ENCODE results near the gene GPC6. TPM values are rescaled to one million over a fixed set of nuclear protein-coding genes. Genes with fewer than 3 reads are reported as not detected.
A peak's percentile ranks its signal among the peaks of the same experiment; 100 is the strongest.

Gene GPC6
- polyA plus RNA-seq, 1 donor = 26.7 TPM

DNA sequence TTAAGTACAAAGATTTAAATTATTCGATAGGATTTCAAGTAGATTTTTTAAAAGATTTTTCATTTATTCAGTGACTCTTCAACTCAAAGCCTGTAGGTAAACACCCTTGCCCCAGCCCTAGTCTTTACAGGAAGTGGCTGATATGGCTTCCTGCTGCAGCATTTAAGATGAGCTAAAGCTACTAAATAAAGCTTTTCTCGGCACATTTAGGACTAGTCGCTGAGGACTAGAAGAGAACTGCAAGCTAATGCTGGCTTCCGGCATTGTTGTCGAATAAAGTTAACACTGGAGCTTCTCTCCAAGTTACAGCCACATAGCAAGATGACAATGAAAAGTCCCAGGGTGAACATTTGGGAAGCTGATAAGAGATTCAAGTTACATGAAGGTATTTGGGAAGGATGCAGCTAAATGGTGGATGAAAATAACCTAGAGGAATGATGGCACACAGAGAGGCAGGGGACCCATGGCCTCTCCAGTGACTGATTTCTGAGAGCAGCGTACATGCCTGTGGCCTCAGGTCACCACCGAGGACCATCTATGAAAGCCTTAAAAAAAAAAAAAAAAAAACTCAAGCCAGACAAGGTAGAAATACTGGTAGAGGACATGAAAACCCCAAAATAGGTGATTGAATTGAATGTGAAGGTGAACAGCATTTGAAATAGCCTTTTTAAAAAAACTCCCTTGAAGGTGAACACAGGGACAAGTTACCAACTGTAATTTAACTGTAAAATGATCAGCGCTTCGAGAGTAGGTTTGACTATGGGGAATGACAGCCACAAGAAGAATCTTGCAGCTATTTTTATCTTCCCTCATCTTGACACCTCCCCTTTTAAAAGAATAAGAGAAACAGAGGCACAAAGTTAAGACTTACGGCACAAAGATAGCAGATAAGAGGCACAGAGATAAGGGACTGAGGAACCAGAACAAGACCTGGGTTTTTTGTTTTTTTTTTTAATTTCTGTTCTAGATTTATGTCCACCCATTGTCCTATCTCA lies 1097.5 kb downstream of the GPC6 start:
- no peak overlapping the region for H3K27ac ChIP-seq (ENCODE audit: low read length)
- H3K36me3 ChIP-seq (ENCODE audit: control insufficient read depth, insufficient read depth, low read length) = no peaks in the 10 kb centered on the region
- H3K9me3 ChIP-seq (ENCODE audit: control insufficient read depth, low read depth, low read length) = no peaks in the 10 kb centered on the region
- WGBS (ENCODE audit: insufficient coverage, low lambda C conversion rate) = 89% methylated on average over 2 of the region's 10 CpGs
- DNase-seq = no peak
- H3K27me3 ChIP-seq (ENCODE audit: control insufficient read depth, insufficient read depth, low read length) = no peaks in the 10 kb centered on the region
- H3K4me1 ChIP-seq (ENCODE audit: control insufficient read depth, insufficient read depth, low read length) = no peaks in the 10 kb centered on the region
- no peak overlapping the region for H3K4me3 ChIP-seq (ENCODE audit: low read length)

DNA sequence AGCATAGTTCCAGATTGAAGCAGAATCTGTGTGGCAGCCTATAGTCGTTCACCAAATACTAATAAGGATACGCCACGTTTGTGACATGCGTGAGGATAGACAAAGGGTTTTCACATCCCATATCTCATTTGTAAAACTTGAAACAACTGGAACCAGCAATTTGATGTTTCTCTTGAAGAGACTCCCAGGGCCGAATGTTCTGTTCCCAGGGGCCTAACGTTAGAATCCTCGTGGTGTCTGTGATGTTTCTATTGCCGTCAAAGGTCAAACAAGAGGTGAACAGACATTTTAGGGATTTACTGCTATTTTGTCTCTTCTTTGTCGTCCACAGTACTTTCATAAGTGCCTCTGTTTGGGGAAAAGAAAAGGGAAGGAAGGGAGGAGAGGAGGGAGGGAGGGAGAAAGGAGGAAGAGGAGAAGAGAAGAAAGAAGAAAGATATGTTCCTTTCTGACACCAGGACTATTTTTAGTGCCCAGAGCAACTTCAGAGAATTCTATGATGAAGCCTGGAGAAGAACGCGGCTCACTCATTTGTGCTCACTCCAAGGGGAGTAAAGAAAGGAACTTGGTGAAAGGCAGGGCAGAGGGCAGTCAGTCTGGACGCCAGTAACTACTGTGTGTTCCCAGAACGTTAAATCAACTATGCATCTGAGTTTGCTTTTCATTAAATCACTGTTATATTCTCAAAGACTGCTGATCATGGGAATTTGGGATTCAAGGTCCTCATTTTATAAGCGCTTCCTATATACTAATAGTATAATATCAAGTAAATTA lies 1098.3 kb downstream of the GPC6 start:
- Histone ChIP-seq H3K27me3 (ENCODE audit: control insufficient read depth, insufficient read depth, low read length) (no peaks in the 10 kb centered on the region), H3K4me3 (ENCODE audit: low read length) (no peak overlapping the region), H3K9me3 (ENCODE audit: control insufficient read depth, low read depth, low read length) (no peaks in the 10 kb centered on the region), H3K36me3 (ENCODE audit: control insufficient read depth, insufficient read depth, low read length) (no peaks in the 10 kb centered on the region), H3K4me1 (ENCODE audit: control insufficient read depth, insufficient read depth, low read length) (no peaks in the 10 kb centered on the region), H3K27ac (ENCODE audit: low read length) (no peak overlapping the region)
- WGBS (ENCODE audit: insufficient coverage, low lambda C conversion rate) = 72% methylated on average over 4 of the region's 14 CpGs
- no peak for DNase-seq

DNA sequence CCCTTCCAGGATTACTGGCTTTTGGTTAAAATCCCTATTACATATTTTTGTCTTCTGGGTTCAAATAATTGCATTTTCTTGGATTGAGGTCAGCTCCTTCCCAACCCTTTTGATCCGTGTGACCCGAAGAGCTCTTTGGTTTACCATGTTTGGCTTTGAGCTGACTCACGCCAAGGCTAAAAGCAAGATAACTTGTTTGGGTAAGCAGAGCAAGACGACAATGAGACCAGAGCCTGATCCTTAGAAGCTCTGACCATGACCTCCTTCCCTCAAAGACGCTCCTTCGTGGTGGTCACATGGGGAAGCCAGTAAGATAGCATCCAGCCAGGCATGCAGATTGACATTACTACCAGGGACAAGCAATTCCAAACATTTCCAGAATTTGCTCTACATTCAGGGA lies 1099.0 kb downstream of the GPC6 start:
- no peak for DNase-seq
- 60% methylated on average over 1 of the region's 6 CpGs for WGBS (ENCODE audit: insufficient coverage, low lambda C conversion rate)

DNA sequence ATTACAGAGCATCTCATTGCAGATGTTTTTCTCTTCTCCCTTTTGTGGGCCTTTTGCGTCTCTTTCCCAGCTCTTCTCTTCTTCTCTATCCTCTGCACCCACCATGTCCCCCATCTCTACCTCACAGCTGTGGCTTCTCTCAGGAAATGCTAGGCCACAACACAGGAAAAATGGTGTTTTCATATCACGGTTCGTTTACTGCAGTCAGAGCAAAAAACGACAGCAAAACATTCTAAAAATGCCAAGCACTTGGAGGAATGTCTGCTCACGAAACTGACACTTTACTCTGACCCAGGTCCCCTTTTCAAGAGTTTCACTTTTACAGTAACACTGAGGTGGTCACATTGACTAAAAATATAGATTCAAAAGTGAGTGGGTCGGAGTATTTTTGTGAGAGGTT lies 1100.7 kb downstream of the GPC6 start:
- 88% methylated on average over 2 of the region's 6 CpGs for WGBS (ENCODE audit: insufficient coverage, low lambda C conversion rate)
- no peak for DNase-seq
- Histone ChIP-seq H3K36me3 (ENCODE audit: control insufficient read depth, insufficient read depth, low read length) (no peaks in the 10 kb centered on the region), H3K27me3 (ENCODE audit: control insufficient read depth, insufficient read depth, low read length) (no peaks in the 10 kb centered on the region), H3K4me1 (ENCODE audit: control insufficient read depth, insufficient read depth, low read length) (no peaks in the 10 kb centered on the region), H3K9me3 (ENCODE audit: control insufficient read depth, low read depth, low read length) (no peaks in the 10 kb centered on the region), H3K4me3 (ENCODE audit: low read length) (no peak overlapping the region), H3K27ac (ENCODE audit: low read length) (no peak overlapping the region)

More for the DNA sequence above, 1099.0 kb downstream of the GPC6 start:
- Histone ChIP-seq H3K4me1 (ENCODE audit: control insufficient read depth, insufficient read depth, low read length) (no peaks in the 10 kb centered on the region), H3K36me3 (ENCODE audit: control insufficient read depth, insufficient read depth, low read length) (no peaks in the 10 kb centered on the region), H3K27ac (ENCODE audit: low read length) (no peak overlapping the region), H3K27me3 (ENCODE audit: control insufficient read depth, insufficient read depth, low read length) (no peaks in the 10 kb centered on the region), H3K4me3 (ENCODE audit: low read length) (no peak overlapping the region), H3K9me3 (ENCODE audit: control insufficient read depth, low read depth, low read length) (no peaks in the 10 kb centered on the region)

DNA sequence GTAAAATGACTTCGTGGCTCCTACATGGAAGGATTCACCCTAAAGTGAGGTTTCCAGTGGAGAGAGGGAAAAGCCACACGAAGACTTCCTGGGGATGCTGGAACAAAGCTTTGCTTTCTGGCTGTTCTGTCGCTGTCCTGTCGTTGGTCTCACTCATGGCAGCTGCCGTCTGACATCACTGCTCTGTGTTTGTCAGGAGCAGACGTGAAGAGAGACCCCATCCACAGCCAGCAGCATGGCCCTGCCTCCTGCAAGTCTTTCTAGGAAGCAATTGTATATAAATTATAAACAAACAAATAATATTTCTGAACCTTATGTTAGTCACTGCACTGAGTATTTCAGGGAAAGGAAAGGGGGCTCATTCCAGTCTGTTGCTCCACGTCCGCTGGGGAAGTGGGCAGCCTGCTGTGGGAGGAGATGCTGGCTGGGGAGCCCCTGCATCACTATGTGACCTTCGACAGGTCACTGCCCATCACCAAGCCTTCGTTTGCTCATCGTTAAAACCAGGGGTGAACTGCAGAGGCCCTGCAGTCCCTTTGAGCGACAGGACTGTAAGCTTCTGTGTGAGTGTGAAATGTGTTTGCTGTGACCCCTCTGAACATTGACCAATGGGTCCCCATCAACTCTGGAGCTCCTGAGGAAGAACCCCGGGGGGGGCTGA lies 1101.9 kb downstream of the GPC6 start:
- no peaks in the 10 kb centered on the region for H3K4me1 ChIP-seq (ENCODE audit: control insufficient read depth, insufficient read depth, low read length)
- DNase-seq = no peak
- no CpG with 5 or more reads among the region's 13 CpGs for WGBS (ENCODE audit: insufficient coverage, low lambda C conversion rate)
- no peaks in the 10 kb centered on the region for H3K27me3 ChIP-seq (ENCODE audit: control insufficient read depth, insufficient read depth, low read length)
- H3K4me3 ChIP-seq (ENCODE audit: low read length) = no peak overlapping the region
- H3K27ac ChIP-seq (ENCODE audit: low read length) = peak overlapping the region; percentile 35
- no peaks in the 10 kb centered on the region for H3K36me3 ChIP-seq (ENCODE audit: control insufficient read depth, insufficient read depth, low read length)
- H3K9me3 ChIP-seq (ENCODE audit: control insufficient read depth, low read depth, low read length) = no peaks in the 10 kb centered on the region

DNA sequence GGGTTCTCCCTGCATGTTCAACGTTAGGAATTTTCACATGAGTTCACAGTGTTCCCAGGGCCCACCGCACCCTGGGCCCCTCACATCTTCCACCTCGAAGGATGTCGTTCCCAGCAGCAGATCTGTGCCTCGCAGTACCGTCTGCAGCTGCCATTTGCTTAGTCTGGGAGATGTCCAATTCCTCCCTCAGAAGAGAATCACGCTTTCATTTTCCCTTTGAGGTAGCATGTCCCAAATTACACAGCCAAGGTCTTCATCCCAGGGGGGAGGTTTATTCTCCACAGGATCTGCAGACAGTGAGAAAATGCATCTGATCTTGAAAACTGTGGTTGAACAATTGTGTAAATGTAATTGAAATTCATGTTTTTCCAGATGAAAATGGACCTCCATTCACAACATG lies 1102.7 kb downstream of the GPC6 start:
- DNase-seq = no peak
- Histone ChIP-seq H3K9me3 (ENCODE audit: control insufficient read depth, low read depth, low read length) (no peaks in the 10 kb centered on the region), H3K27me3 (ENCODE audit: control insufficient read depth, insufficient read depth, low read length) (no peaks in the 10 kb centered on the region), H3K4me1 (ENCODE audit: control insufficient read depth, insufficient read depth, low read length) (no peaks in the 10 kb centered on the region), H3K4me3 (ENCODE audit: low read length) (no peak overlapping the region), H3K36me3 (ENCODE audit: control insufficient read depth, insufficient read depth, low read length) (no peaks in the 10 kb centered on the region), H3K27ac (ENCODE audit: low read length) (no peak overlapping the region)
- no CpG with 5 or more reads among the region's 7 CpGs for WGBS (ENCODE audit: insufficient coverage, low lambda C conversion rate)

DNA sequence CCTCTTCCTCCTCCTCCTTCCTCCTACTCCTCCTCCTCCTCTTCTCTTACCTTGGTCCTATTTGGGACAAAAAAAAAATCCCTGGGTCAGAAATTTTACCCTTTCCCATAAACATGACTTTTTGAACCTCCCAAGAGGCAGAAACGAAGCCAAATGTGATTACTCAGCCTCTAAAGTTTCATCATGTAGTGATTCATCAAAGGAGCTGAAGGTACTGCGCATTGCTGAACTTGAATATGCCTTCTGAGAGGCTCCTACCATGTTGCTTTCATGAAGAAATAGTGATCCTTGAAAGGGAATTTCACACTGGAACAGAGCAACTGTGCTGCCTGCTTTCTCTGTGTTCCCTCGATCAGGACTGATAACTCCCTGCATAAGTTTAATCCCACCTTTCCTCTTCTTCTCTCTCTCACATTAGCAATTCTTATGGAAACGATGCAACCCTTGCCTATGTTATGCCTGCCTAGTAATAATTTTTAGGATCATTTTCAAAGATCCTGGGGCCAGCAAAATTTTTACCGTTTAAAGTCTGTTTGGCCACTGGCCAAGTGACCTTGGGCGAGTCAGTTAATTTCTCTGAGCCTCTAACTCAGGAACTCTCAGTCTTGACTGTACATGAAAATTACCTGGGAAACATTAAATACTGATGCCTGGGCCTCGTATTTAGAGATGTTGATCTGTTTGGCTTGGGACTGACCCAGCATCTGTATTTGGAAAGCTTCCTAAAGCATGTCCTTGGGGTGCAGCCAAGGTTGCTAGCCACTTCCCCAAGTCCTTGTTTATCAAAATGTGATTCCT lies 1103.3 kb downstream of the GPC6 start:
- no peak overlapping the region for H3K4me3 ChIP-seq (ENCODE audit: low read length)
- H3K9me3 ChIP-seq (ENCODE audit: control insufficient read depth, low read depth, low read length) = no peaks in the 10 kb centered on the region
- no peaks in the 10 kb centered on the region for H3K36me3 ChIP-seq (ENCODE audit: control insufficient read depth, insufficient read depth, low read length)
- WGBS (ENCODE audit: insufficient coverage, low lambda C conversion rate) = 100% methylated on average over 1 of the region's 7 CpGs
- no peak for DNase-seq
- no peaks in the 10 kb centered on the region for H3K27me3 ChIP-seq (ENCODE audit: control insufficient read depth, insufficient read depth, low read length)
- H3K4me1 ChIP-seq (ENCODE audit: control insufficient read depth, insufficient read depth, low read length) = no peaks in the 10 kb centered on the region
- H3K27ac ChIP-seq (ENCODE audit: low read length) = no peak overlapping the region

DNA sequence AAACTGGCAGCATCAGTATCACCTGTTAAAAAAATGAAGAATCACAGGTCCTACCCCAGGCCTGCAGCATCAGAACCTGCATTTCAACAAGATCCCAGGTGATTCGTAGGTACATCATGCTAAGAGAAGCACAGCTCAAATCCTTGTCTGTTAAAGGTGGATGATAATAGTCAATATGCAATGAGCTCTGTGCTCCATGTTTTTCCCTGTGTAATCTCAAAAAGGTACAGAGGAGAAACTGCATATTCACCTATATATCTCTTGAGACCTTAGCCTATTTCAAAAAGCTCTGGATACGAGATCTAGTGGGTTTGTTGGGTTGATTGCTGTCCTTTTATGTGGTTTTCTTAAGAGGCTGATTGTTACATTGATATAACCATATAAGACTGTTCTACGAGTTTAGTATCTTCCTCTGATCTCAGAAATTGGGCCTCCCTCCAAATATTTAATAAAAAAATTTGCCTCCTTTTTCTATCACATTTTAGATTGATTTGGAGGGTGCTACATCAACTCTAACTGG lies 1104.0 kb downstream of the GPC6 start:
- DNase-seq = no peak
- Histone ChIP-seq H3K9me3 (ENCODE audit: control insufficient read depth, low read depth, low read length) (no peaks in the 10 kb centered on the region), H3K27ac (ENCODE audit: low read length) (no peak overlapping the region), H3K4me1 (ENCODE audit: control insufficient read depth, insufficient read depth, low read length) (no peaks in the 10 kb centered on the region), H3K36me3 (ENCODE audit: control insufficient read depth, insufficient read depth, low read length) (no peaks in the 10 kb centered on the region), H3K4me3 (ENCODE audit: low read length) (no peak overlapping the region), H3K27me3 (ENCODE audit: control insufficient read depth, insufficient read depth, low read length) (no peaks in the 10 kb centered on the region)
- WGBS (ENCODE audit: insufficient coverage, low lambda C conversion rate) = 90% methylated on average over 2 of the region's 3 CpGs

DNA sequence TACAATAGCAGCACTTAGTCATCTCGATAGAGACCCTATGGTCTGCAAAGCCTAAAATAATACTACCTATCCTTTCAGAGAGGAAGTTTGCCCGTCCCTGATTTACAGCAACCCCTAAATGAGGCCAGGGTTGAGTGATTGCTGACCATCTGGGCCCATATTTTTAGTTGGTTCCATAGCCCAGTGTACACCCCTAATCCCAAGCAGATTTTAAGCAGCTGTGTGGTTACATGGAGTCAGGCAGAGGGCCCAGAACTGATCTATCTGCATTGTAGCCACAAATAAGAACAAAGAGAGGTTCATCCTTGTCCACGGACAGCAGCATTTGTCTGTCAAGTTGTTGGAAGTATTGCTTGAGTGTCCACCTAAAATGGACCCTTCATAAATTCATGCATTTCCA lies 1104.7 kb downstream of the GPC6 start:
- WGBS (ENCODE audit: insufficient coverage, low lambda C conversion rate) = no CpG with 5 or more reads among the region's 3 CpGs
- H3K27ac ChIP-seq (ENCODE audit: low read length) = no peak overlapping the region
- H3K27me3 ChIP-seq (ENCODE audit: control insufficient read depth, insufficient read depth, low read length) = no peaks in the 10 kb centered on the region
- no peaks in the 10 kb centered on the region for H3K9me3 ChIP-seq (ENCODE audit: control insufficient read depth, low read depth, low read length)
- H3K4me3 ChIP-seq (ENCODE audit: low read length) = no peak overlapping the region
- DNase-seq = no peak
- no peaks in the 10 kb centered on the region for H3K4me1 ChIP-seq (ENCODE audit: control insufficient read depth, insufficient read depth, low read length)
- no peaks in the 10 kb centered on the region for H3K36me3 ChIP-seq (ENCODE audit: control insufficient read depth, insufficient read depth, low read length)
